ENCODE measurements around the gene MYCT1. TPM values are rescaled to one million over a fixed set of nuclear protein-coding genes. Genes with fewer than 3 reads are reported as not detected.
"Not testable (repeated sequence)": the region's sequence is repeated elsewhere in the genome, so short reads cannot be mapped to it uniquely, and the experiment has no call there.

Gene MYCT1
- total and polyA plus RNA-seq, 2 experiments from 2014 or later = 0.05 to 0.53 TPM

GRCh38 chr6:152680879-152681517, 16.7 kb upstream of the MYCT1 start:
- H3K79me2 ChIP-seq = no peaks in the 10 kb centered on the region
- no peaks in the 10 kb centered on the region for H3K9me3 ChIP-seq (ENCODE audit: low read depth)
- no peak overlapping the region for H3K4me3 ChIP-seq
- H3K9me2 ChIP-seq (replicated peaks; ENCODE audit: insufficient read depth) = no peaks in the 10 kb centered on the region
- 7% methylated on average over 3 of the region's 3 CpGs for WGBS (ENCODE audit: low lambda C conversion rate, missing lambda C conversion rate)
- no peak overlapping the region for H3K27ac ChIP-seq
- H2AFZ ChIP-seq = no peak overlapping the region
- H3K27me3 ChIP-seq = no peaks in the 10 kb centered on the region
- H4K20me1 ChIP-seq (ENCODE audit: insufficient read depth, poor library complexity, severe bottlenecking) = no peaks in the 10 kb centered on the region
- TF ChIP-seq EZH2 (IDR thresholded peaks at IDR 0.05; ENCODE audit: borderline replicate concordance) = no peak
- TF ChIP-seq EZH2phosphoT487 (IDR thresholded peaks at IDR 0.05; ENCODE audit: low read depth, severe bottlenecking, unreplicated experiment) = no peak
- no peak for DNase-seq (ENCODE audit: low spot score)
- H3K36me3 ChIP-seq (replicated peaks; ENCODE audit: insufficient read depth, low read depth) = no peaks in the 10 kb centered on the region
- no peak overlapping the region for H3K4me2 ChIP-seq
- no peaks in the 10 kb centered on the region for H3K4me1 ChIP-seq (ENCODE audit: insufficient read depth)

DNA sequence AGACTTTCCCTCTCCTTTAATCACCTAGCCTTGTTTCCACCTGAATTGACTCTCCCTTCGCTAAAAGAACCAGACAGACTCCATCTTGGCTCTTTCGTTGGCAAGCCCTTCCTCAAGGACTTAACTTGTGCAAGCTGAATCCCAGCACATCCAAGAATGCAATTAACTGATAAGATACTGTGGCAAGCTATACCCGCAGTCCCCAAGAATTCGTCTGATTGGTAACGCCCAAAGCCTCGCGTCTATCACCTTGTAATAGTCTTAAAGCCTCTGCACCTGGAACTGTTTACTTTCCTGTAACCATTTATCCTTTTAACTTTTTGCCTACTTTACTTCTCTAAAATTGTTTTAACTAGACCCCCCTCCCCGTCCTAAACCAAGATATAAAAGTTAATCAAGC, 15.6 kb upstream of the MYCT1 start:
- no peak for DNase-seq (ENCODE audit: low spot score)
- Histone ChIP-seq H3K9me2 (replicated peaks; ENCODE audit: insufficient read depth) (no peaks in the 10 kb centered on the region), H3K4me1 (ENCODE audit: insufficient read depth) (no peaks in the 10 kb centered on the region), H3K4me2 (no peak overlapping the region), H3K9me3 (ENCODE audit: low read depth) (no peaks in the 10 kb centered on the region), H3K27me3 (no peaks in the 10 kb centered on the region), H3K4me3 (no peak overlapping the region), H4K20me1 (ENCODE audit: insufficient read depth, poor library complexity, severe bottlenecking) (no peaks in the 10 kb centered on the region), H3K27ac (no peak overlapping the region), H3K79me2 (no peaks in the 10 kb centered on the region), H2AFZ (no peak overlapping the region), H3K36me3 (replicated peaks; ENCODE audit: insufficient read depth, low read depth) (no peaks in the 10 kb centered on the region)
- no peak for TF ChIP-seq EZH2 (IDR thresholded peaks at IDR 0.05; ENCODE audit: borderline replicate concordance)
- no peak for TF ChIP-seq EZH2phosphoT487 (IDR thresholded peaks at IDR 0.05; ENCODE audit: low read depth, severe bottlenecking, unreplicated experiment)
- TF ChIP-seq CTCF (IDR thresholded peaks at IDR 0.05; ENCODE audit: poor library complexity) = no peak
- WGBS (ENCODE audit: low lambda C conversion rate, missing lambda C conversion rate) = 19% methylated on average over 8 of the region's 8 CpGs

DNA sequence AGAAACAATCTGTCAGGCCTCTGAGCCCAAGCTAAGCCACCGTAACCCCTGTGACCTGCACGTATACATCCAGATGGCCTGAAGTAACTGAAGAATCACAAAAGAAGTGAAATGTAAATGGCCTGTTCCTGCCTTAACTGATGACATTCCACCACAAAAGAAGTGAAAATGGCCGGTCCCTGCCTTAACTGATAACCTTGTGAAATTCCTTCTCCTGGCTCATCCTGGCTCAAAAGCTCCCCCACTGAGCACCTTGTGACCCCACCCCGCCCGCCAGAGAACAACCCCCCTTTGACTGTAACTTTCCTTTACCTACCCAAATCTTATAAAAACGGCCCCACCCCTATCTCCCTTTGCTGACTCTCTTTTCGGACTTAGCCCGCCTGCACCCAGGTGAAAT, 14.8 kb upstream of the MYCT1 start:
- H3K27me3 ChIP-seq; H3K9me3 ChIP-seq (ENCODE audit: low read depth); H2AFZ ChIP-seq; H3K79me2 ChIP-seq; H3K4me3 ChIP-seq; DNase-seq (ENCODE audit: low spot score); H4K20me1 ChIP-seq (ENCODE audit: insufficient read depth, poor library complexity, severe bottlenecking); H3K36me3 ChIP-seq (replicated peaks; ENCODE audit: insufficient read depth, low read depth); H3K27ac ChIP-seq; H3K4me1 ChIP-seq (ENCODE audit: insufficient read depth); H3K9me2 ChIP-seq (replicated peaks; ENCODE audit: insufficient read depth); H3K4me2 ChIP-seq: not testable (repeated sequence)
- 33% methylated on average over 8 of the region's 8 CpGs for WGBS (ENCODE audit: low lambda C conversion rate, missing lambda C conversion rate)

DNA sequence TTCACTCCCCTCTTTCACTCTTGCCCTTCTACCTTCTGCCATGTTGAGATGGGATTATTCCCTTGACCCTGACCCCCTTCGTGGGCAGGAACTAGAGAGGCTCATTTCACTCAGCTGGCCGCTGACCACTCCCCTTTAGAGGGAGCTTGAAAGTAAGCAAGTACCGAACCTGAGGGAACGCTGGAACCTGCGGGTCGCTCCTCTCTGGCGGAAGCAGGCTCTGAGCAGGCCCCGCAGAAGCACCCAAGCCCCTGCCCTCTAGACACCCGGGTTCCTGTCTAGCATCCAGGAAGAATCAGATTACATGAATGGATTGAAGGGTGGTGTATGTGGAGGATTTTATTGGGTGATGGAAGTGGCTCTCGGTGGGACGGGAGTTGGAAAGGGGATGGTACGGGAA, 11.9 kb upstream of the MYCT1 start:
- no peaks in the 10 kb centered on the region for H3K9me2 ChIP-seq (replicated peaks; ENCODE audit: insufficient read depth)
- no peak for DNase-seq (ENCODE audit: low spot score)
- no peaks in the 10 kb centered on the region for H4K20me1 ChIP-seq (ENCODE audit: insufficient read depth, poor library complexity, severe bottlenecking)
- H3K4me2 ChIP-seq = no peak overlapping the region
- H3K4me3 ChIP-seq = no peak overlapping the region
- H3K4me1 ChIP-seq (ENCODE audit: insufficient read depth) = no peaks in the 10 kb centered on the region
- no peak overlapping the region for H2AFZ ChIP-seq
- no peaks in the 10 kb centered on the region for H3K9me3 ChIP-seq (ENCODE audit: low read depth)
- no peaks in the 10 kb centered on the region for H3K79me2 ChIP-seq
- no peaks in the 10 kb centered on the region for H3K27me3 ChIP-seq
- H3K36me3 ChIP-seq (replicated peaks; ENCODE audit: insufficient read depth, low read depth) = no peaks in the 10 kb centered on the region
- H3K27ac ChIP-seq = no peak overlapping the region
- WGBS (ENCODE audit: low lambda C conversion rate, missing lambda C conversion rate) = 79% methylated on average over 12 of the region's 12 CpGs
- no peak for TF ChIP-seq EZH2 (IDR thresholded peaks at IDR 0.05; ENCODE audit: borderline replicate concordance)
- TF ChIP-seq EZH2phosphoT487 (IDR thresholded peaks at IDR 0.05; ENCODE audit: low read depth, severe bottlenecking, unreplicated experiment) = no peak
- no peak for TF ChIP-seq CTCF (IDR thresholded peaks at IDR 0.05; ENCODE audit: poor library complexity)
